ENCODE results near the gene NPHP4.
A peak's percentile ranks its signal among the peaks of the same experiment; 100 is the strongest.
"Not testable (repeated sequence)": the region's sequence is repeated elsewhere in the genome, so short reads cannot be mapped to it uniquely, and the experiment has no call there.

The NPHP4 gene

DNA sequence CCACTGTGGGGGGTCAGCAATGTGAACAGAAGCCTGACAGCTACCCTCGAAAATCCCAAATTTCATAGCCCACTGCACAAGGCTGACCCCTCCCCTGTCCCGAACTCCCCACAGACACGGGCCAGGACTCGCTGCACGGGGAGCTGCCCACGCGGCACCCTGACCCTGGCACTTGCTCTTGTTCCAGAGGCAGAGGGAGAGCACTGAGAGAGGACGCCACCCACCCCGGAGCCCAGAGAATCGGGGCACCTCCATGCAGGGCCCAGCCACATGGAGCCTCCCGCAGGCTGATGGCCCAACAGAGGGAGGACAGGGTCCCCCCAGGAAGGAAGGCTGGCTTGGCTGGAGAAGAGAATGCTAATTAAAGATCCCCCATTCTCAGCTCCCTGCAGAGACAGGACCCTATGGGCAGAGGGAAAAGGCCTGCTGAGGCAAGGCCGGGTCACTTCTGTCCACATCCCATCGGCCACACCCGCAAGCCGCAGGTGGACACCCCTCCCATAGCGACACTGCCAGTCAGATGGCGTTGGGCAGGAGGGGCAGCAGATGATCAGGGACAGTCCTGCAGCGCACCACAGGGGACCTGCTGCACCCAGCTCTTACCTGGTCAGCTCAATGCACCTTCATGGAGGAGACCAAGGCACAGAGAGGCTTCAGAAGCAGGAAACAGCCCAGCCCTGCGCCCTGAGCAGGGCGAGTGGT, 136.9 kb downstream of the NPHP4 start:
- H3K4me3 ChIP-seq (ENCODE audit: low read depth, low read length) = no peak overlapping the region
- DNase-seq (ENCODE audit: low read depth) = no peak
- TF ChIP-seq, protein P1, sequence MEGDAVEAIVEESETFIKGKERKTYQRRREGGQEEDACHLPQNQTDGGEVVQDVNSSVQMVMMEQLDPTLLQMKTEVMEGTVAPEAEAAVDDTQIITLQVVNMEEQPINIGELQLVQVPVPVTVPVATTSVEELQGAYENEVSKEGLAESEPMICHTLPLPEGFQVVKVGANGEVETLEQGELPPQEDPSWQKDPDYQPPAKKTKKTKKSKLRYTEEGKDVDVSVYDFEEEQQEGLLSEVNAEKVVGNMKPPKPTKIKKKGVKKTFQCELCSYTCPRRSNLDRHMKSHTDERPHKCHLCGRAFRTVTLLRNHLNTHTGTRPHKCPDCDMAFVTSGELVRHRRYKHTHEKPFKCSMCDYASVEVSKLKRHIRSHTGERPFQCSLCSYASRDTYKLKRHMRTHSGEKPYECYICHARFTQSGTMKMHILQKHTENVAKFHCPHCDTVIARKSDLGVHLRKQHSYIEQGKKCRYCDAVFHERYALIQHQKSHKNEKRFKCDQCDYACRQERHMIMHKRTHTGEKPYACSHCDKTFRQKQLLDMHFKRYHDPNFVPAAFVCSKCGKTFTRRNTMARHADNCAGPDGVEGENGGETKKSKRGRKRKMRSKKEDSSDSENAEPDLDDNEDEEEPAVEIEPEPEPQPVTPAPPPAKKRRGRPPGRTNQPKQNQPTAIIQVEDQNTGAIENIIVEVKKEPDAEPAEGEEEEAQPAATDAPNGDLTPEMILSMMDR (conservative IDR thresholded peaks at IDR 0.05; ENCODE audit: low read depth, low read length) = no peak

- TF ChIP-seq, protein P1 (conservative IDR thresholded peaks at IDR 0.05; ENCODE audit: low read depth, low read length) = no peak
- no peak overlapping the region for H3K4me3 ChIP-seq (ENCODE audit: low read depth, low read length)
Observed at GRCh38 chr1:5854754-5855153, 137.5 kb downstream of the NPHP4 start.

DNA sequence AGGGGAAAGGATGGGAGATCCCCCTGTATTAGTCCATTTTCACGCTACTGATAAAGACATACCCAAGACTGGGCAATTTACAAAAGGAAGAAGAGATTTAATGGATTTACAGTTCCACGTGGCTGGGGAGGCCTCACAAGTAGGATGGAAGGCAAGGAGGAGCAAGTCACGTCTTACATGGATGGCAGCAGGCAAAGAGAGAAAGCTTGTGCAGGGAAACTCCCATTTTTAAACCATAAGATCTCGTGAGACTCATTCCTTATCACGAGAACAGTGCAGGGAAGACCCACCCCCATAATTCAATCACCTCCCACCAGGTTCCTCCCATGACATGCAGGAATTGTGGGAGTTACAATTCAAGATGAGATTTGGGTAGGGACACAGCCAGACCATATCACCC, 138.4 kb downstream of the NPHP4 start:
- not testable (repeated sequence) for H3K4me3 ChIP-seq (ENCODE audit: low read depth, low read length); DNase-seq (ENCODE audit: low read depth)

More at GRCh38 chr1:5854754-5855153, 137.5 kb downstream of the NPHP4 start:
- DNase-seq (ENCODE audit: low read depth) = no peak

- H3K4me3 ChIP-seq (ENCODE audit: low read depth, low read length) = no peak overlapping the region
- TF ChIP-seq, protein P1 (conservative IDR thresholded peaks at IDR 0.05; ENCODE audit: low read depth, low read length) = no peak
- DNase-seq (ENCODE audit: low read depth) = peak; percentile 28
Observed at GRCh38 chr1:5850503-5850902, 141.7 kb downstream of the NPHP4 start.

DNA sequence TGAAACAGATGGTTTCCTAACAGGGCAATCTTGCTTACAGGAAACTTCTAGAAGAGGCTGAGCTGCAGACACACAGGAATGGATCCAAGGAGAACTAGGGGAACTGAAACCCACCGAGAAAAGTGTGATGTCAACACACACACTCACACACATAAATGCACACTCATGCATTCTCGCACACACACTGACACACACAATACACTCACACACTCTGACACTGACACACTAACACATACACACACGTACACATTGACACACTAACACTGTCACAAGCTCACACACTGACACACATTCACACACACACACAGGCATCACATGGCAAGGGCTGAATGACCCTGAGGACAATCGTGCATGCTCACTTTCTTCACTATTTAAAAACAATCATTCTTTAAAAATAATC, 142.7 kb downstream of the NPHP4 start:
- TF ChIP-seq, protein P1 (conservative IDR thresholded peaks at IDR 0.05; ENCODE audit: low read depth, low read length) = no peak
- H3K4me3 ChIP-seq (ENCODE audit: low read depth, low read length) = no peak overlapping the region
- no peak for DNase-seq (ENCODE audit: low read depth)

- DNase-seq (ENCODE audit: low read depth) = peak; percentile 51
- H3K4me3 ChIP-seq (ENCODE audit: low read depth, low read length) = no peak overlapping the region
- TF ChIP-seq, protein P1 (conservative IDR thresholded peaks at IDR 0.05; ENCODE audit: low read depth, low read length) = no peak
Observed at GRCh38 chr1:5847013-5847659, 145.1 kb downstream of the NPHP4 start.

- no peak overlapping the region for H3K4me3 ChIP-seq (ENCODE audit: low read depth, low read length)
- DNase-seq (ENCODE audit: low read depth) = peak; percentile 5
- TF ChIP-seq, protein P1 (conservative IDR thresholded peaks at IDR 0.05; ENCODE audit: low read depth, low read length) = no peak
Observed at GRCh38 chr1:5845376-5845775, 146.8 kb downstream of the NPHP4 start.
